ENCODE results near the gene MUC5B. TPM values are rescaled to one million over a fixed set of nuclear protein-coding genes. Genes with fewer than 3 reads are reported as not detected.

The MUC5B gene
- total RNA-seq, 1 donor from 2014 or later = not detected

DNA sequence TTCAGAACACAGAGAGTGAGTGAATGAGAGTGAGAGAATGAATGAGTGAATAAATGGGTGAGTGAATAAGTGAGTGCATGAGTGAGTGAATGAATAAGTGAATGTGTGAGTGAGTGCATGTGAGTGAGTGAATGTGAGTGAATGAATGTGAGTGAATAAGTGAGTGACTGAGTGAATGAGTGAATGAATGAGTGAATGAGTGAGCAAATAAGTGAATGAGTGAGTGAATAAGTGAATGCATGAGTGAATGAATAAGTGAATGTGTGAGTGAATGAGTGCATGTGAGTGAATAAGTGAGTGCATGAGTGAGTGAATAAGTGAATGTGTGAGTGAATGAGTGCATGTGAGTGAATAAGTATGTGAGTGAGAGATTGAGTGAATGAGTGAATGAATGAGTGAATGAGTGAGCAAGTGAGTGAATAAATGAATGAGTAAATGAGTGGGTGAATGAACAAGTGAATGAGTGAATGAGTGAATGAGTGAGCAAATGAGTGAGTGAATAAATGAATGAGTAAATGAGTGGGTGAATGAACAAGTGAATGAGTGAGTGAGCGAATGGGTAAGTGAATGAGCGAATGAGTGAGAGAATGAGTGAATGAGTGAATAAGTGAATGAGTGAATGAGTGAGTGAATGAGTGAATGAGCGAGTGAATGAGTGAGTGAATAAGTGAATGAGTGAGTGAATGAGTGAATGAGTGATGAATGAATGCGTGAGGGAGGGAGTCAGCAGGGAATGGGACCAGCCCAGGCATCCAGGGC is 21.3 kb upstream of the MUC5B start:
- H3K36me3 Mint-ChIP-seq (ENCODE audit: low read depth) = no peaks in the 10 kb centered on the region
- no peaks in the 10 kb centered on the region for H3K4me1 Mint-ChIP-seq (ENCODE audit: low read depth)
- DNase-seq (ENCODE audit: low spot score) = no peak
- H3K27ac Mint-ChIP-seq (ENCODE audit: unreplicated experiment) = no peak overlapping the region
- TF ChIP-seq, protein P1, sequence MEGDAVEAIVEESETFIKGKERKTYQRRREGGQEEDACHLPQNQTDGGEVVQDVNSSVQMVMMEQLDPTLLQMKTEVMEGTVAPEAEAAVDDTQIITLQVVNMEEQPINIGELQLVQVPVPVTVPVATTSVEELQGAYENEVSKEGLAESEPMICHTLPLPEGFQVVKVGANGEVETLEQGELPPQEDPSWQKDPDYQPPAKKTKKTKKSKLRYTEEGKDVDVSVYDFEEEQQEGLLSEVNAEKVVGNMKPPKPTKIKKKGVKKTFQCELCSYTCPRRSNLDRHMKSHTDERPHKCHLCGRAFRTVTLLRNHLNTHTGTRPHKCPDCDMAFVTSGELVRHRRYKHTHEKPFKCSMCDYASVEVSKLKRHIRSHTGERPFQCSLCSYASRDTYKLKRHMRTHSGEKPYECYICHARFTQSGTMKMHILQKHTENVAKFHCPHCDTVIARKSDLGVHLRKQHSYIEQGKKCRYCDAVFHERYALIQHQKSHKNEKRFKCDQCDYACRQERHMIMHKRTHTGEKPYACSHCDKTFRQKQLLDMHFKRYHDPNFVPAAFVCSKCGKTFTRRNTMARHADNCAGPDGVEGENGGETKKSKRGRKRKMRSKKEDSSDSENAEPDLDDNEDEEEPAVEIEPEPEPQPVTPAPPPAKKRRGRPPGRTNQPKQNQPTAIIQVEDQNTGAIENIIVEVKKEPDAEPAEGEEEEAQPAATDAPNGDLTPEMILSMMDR (IDR thresholded peaks at IDR 0.05) = no peak
- H3K27me3 Mint-ChIP-seq (ENCODE audit: low read depth) = peaks cover 2% of the 10 kb centered on the region
- H3K4me3 Mint-ChIP-seq (ENCODE audit: unreplicated experiment) = no peak overlapping the region
- no peaks in the 10 kb centered on the region for H3K9me3 Mint-ChIP-seq (ENCODE audit: low read depth)

DNA sequence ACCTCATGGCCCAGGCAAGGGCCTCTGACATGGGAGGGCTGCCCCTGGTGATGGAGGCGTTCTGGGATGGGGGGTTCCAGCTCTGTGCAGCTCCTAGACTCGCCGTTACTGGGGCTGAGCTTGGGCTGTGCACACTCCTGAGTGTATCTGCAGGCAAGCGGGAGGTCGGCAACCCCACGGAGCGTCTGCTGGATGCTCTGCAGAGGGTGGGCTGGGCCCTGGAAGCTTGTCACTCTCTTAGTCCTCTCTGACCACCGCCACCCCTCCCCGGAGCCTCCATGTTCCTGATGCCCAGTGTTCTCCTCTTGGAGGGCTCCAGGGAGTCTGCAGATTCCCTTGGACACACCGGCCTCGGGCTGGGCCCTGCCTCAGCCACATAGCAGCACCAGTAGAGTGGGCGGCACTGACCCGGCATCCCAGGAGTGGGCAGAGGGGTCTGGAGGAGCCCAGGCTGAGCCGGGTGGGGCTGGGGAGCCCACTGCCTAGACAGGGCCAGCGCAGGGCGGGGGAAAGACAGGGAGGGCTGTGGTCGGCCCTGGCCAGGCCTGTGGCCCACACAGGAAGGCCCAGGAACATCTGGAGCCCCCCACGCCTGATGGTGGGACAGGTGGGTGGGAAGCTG is 20.6 kb upstream of the MUC5B start:
- Mint-ChIP-seq H3K9me3 (ENCODE audit: low read depth) (no peaks in the 10 kb centered on the region), H3K27me3 (ENCODE audit: low read depth) (peaks cover 2% of the 10 kb centered on the region), H3K27ac (ENCODE audit: unreplicated experiment) (no peak overlapping the region), H3K4me3 (ENCODE audit: unreplicated experiment) (no peak overlapping the region), H3K36me3 (ENCODE audit: low read depth) (no peaks in the 10 kb centered on the region), H3K4me1 (ENCODE audit: low read depth) (no peaks in the 10 kb centered on the region)
- peak; percentile 77 for DNase-seq (ENCODE audit: low spot score)
- TF ChIP-seq, protein P1 (IDR thresholded peaks at IDR 0.05) = no peak

DNA sequence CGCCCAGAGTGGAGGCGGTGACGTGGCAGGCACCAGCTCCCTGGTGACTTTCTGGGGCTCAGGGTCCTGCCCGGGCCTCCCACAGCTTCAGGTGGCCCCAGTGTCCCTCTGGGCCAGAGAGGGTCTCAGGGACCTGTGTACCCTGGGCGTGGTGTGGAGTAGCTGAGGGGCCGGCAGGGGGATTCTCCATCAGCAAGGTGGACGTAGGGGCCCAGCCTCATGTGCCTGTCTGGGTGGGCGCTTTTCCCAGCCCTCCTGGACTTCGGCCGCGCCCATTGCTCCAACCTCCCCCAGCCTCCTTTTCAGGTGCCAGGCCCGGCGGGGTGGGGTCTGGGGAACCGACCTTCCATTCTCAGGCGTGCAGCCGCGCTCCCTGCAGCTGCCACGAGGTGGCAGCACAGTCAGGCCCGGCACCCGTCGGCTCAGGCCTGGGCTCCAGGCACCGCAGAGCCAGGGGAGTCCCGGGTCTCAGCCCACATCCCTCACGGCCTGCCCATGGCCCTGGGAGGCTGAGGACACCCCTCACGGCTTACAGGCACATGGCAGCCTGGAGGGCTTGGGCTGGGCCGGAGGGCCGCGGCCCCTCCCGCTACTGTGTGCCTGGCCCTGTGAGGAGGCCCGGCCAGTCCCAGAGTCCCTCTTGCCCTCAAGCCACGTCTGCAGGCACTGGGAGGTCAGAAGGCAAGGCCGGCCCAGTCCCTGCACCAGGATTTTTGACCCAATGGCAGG is 19.9 kb upstream of the MUC5B start:
- Mint-ChIP-seq H3K27me3 (ENCODE audit: low read depth) (peaks cover 2% of the 10 kb centered on the region), H3K9me3 (ENCODE audit: low read depth) (no peaks in the 10 kb centered on the region), H3K27ac (ENCODE audit: unreplicated experiment) (no peak overlapping the region), H3K36me3 (ENCODE audit: low read depth) (no peaks in the 10 kb centered on the region), H3K4me3 (ENCODE audit: unreplicated experiment) (no peak overlapping the region), H3K4me1 (ENCODE audit: low read depth) (no peaks in the 10 kb centered on the region)
- DNase-seq (ENCODE audit: low spot score) = peak; percentile 84
- TF ChIP-seq, protein P1 (IDR thresholded peaks at IDR 0.05) = peak; percentile 93

DNA sequence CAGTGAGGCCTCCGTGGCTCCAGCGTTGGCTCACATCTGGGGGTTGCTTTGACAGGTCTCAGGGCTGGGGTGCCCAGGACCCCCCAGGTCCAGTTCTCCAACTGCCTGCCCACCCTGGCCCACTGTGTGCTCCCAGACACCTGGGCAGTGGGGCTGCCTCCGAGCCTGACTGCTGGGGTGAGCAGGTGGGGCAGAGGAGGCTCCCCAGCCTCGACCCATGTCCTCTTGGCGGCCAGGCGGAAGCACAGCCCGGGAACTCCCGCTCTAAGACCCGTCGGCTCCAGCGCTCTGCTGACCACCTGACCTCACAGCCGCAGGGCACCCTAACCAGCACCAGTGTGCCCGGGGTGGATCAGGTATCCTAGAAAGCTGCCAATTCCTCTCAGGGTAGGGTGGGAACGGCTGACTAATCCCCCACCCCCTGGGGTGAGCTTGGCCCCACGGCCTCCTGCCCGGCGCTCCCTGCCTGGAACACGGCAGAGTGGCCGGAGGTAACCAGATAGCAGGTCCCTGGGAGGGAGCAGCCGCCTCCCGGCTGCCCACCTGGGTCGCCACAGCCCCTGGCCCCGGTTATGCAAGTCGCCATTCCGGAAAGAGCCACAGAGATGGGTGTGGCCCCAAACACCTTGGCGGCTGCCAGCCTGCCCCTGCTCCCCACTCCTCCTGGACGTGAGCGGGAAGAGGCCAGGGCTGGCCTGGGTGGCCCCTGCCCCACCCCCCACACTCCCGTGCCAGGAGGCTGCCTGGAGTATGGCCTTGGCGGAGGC is 19.2 kb upstream of the MUC5B start:
- Mint-ChIP-seq H3K27me3 (ENCODE audit: low read depth) (peaks cover 2% of the 10 kb centered on the region), H3K27ac (ENCODE audit: unreplicated experiment) (no peak overlapping the region), H3K36me3 (ENCODE audit: low read depth) (no peaks in the 10 kb centered on the region), H3K4me1 (ENCODE audit: low read depth) (no peaks in the 10 kb centered on the region), H3K4me3 (ENCODE audit: unreplicated experiment) (no peak overlapping the region), H3K9me3 (ENCODE audit: low read depth) (no peaks in the 10 kb centered on the region)
- DNase-seq (ENCODE audit: low spot score) = peak; percentile 90
- TF ChIP-seq, protein P1 (IDR thresholded peaks at IDR 0.05) = no peak

All from chondrocyte (in vitro differentiated cells).